Chondrocyte (in vitro differentiated cells): ENCODE results near the gene RASSF7. TPM values are rescaled to one million over a fixed set of nuclear protein-coding genes. Genes with fewer than 3 reads are reported as not detected.

Source experiments
- DNase-seq: peaks from one replicate; pipeline ENCODE4 v3.0.0; 2021; ENCODE audit warnings: mixed read lengths, low spot score
- H3K27ac Mint-ChIP-seq: one replicate; pipeline ENCODE4 v1.8.0; 2021; ENCODE audit warnings: mild to moderate bottlenecking, moderate library complexity, mixed read lengths; ENCODE audit not compliant: unreplicated experiment
- H3K27me3 Mint-ChIP-seq: 2 replicates; pipeline ENCODE4 v1.8.0; 2021; ENCODE audit warnings: low read depth, mixed read lengths
- H3K36me3 Mint-ChIP-seq: 2 replicates; pipeline ENCODE4 v1.8.0; 2021; ENCODE audit warnings: low read depth, mixed read lengths
- H3K4me1 Mint-ChIP-seq: 2 replicates; pipeline ENCODE4 v1.8.0; 2021; ENCODE audit warnings: low read depth, mild to moderate bottlenecking, mixed read lengths
- H3K4me3 Mint-ChIP-seq: one replicate; pipeline ENCODE4 v1.8.0; 2021; ENCODE audit warnings: mild to moderate bottlenecking, moderate library complexity, mixed read lengths; ENCODE audit not compliant: unreplicated experiment
- H3K9me3 Mint-ChIP-seq: 2 replicates; pipeline ENCODE4 v1.8.0; 2021; ENCODE audit warnings: low read depth, mixed read lengths
- total RNA-seq: library from RNA; stranded (reverse); gene quantifications from 3 replicates; pipeline ENCODE4 v1.2.1, GENCODE V29; 2021
- TF ChIP-seq, protein P1 (sequence below): fragments of 200-600 bp; sonication (generic); IDR thresholded peaks from 2 replicates; pipeline ENCODE4 v1.5.0; 2021; ENCODE audit warnings: antibody characterized with exemption, mild to moderate bottlenecking, moderate library complexity

The RASSF7 gene
- total RNA-seq, 1 donor from 2014 or later, result 28.7 TPM

DNA sequence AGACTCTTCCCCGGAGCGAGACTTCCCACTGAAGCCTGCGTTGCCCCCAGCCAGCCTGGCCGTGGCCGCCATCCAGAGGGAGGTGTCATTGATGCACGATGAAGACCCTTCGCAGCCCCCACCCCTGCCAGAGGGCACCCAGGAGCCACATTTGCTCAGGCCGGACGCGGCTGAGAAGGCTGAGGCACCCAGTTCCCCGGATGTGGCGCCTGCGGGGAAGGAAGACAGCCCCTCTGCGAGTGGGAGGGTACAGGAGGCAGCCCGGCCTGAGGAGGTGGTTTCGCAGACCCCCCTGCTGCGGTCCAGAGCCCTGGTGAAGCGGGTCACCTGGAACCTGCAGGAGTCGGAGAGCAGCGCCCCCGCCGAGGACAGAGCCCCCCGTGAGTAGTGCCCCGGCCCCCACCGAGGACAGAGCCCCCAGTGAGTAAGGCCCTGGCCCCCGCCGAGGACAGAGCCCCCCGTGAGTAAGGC is 48.6 kb downstream of the RASSF7 start:
- no peak overlapping the region for H3K4me3 Mint-ChIP-seq
- no peak overlapping the region for H3K27ac Mint-ChIP-seq
- H3K9me3 Mint-ChIP-seq, result no peaks in the 10 kb centered on the region
- TF ChIP-seq, protein P1, sequence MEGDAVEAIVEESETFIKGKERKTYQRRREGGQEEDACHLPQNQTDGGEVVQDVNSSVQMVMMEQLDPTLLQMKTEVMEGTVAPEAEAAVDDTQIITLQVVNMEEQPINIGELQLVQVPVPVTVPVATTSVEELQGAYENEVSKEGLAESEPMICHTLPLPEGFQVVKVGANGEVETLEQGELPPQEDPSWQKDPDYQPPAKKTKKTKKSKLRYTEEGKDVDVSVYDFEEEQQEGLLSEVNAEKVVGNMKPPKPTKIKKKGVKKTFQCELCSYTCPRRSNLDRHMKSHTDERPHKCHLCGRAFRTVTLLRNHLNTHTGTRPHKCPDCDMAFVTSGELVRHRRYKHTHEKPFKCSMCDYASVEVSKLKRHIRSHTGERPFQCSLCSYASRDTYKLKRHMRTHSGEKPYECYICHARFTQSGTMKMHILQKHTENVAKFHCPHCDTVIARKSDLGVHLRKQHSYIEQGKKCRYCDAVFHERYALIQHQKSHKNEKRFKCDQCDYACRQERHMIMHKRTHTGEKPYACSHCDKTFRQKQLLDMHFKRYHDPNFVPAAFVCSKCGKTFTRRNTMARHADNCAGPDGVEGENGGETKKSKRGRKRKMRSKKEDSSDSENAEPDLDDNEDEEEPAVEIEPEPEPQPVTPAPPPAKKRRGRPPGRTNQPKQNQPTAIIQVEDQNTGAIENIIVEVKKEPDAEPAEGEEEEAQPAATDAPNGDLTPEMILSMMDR, result no peak
- peaks cover 22% of the 10 kb centered on the region for H3K36me3 Mint-ChIP-seq
- peak; percentile 84 for DNase-seq
- H3K4me1 Mint-ChIP-seq, result peaks cover 3% of the 10 kb centered on the region
- H3K27me3 Mint-ChIP-seq, result no peaks in the 10 kb centered on the region

DNA sequence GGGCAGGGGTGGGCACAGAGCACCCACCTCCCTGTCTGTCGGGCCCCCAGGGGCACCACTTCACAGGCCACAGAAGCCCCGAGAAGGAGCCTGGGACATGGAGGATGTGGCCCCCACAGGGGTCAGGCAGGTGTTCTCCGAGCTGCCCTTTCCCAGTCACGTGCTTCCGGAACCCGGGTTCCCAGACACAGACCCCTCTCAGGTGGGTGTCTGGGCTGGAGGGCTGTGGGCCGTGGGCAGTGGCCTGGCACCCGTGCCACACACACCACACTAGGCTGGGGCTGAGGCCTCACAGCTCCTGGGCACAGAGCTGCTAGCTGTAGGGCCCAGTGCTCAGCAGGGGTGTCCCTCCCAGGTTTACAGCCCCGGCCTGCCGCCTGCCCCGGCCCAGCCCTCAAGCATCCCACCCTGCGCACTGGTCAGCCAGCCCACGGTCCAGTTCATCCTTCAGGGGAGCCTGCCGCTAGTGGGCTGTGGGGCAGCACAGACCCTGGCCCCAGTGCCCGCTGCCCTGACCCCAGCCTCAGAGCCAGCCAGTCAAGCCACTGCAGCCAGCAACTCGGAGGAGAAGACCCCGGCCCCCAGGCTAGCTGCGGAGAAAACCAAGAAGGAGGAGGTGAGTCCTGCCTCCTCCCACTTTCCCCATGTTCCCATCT is 49.5 kb downstream of the RASSF7 start:
- Mint-ChIP-seq H3K4me1 (peaks cover 8% of the 10 kb centered on the region), H3K9me3 (no peaks in the 10 kb centered on the region), H3K27ac (no peak overlapping the region), H3K4me3 (no peak overlapping the region), H3K27me3 (no peaks in the 10 kb centered on the region), H3K36me3 (peaks cover 19% of the 10 kb centered on the region)
- no peak for DNase-seq
- TF ChIP-seq, protein P1, result no peak

DNA sequence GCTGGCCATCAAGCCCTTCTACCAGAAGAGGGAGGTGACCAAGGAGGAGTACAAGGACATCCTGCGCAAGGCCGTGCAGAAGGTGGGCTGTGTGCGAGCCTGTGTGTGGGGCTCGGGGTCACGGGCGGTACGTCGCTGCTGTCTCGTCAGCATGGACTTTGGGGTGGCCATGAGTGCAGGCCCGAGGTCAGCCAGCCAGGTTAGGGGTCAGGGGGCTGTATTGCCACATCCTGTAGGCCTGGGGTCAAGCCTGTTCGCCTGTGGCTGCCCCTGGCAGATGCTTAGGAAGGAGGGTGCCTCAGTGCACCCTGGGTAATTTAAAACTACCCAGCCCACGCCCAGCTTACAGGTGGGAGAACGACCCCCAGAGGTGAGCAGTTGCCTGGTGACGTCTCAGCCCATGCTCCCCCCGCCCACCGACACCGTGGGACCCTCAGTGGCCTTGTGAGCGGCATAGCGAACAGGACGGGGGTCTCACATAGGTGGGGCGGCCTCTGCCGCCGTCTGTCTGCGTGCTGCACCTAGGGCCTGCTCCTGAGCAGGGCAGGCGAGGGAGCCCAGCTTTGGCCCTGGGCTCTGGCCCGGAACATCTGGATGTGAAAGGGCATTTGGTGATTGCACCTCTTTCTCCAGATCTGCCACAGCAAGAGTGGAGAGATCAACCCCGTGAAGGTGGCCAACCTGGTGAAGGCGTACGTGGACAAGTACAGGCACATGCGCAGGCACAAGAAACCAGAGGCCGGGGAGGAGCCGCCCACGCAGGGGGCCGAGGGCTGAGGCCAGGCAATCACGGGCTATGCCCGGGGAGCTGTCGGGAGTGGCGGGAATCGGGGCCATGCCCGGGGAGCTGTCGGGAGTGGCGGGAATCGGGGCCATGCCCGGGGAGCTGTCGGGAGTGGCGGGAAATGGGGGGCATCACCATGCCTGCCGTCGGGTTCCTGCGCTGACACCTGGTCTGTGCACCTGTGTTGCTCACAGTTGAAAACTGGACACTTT is 50.5 kb downstream of the RASSF7 start:
- peaks cover 19% of the 10 kb centered on the region for H3K36me3 Mint-ChIP-seq
- no peak overlapping the region for H3K27ac Mint-ChIP-seq
- no peak for DNase-seq
- no peaks in the 10 kb centered on the region for H3K9me3 Mint-ChIP-seq
- H3K4me3 Mint-ChIP-seq, result no peak overlapping the region
- H3K4me1 Mint-ChIP-seq, result peaks cover 14% of the 10 kb centered on the region
- no peaks in the 10 kb centered on the region for H3K27me3 Mint-ChIP-seq
- TF ChIP-seq, protein P1, result no peak

DNA sequence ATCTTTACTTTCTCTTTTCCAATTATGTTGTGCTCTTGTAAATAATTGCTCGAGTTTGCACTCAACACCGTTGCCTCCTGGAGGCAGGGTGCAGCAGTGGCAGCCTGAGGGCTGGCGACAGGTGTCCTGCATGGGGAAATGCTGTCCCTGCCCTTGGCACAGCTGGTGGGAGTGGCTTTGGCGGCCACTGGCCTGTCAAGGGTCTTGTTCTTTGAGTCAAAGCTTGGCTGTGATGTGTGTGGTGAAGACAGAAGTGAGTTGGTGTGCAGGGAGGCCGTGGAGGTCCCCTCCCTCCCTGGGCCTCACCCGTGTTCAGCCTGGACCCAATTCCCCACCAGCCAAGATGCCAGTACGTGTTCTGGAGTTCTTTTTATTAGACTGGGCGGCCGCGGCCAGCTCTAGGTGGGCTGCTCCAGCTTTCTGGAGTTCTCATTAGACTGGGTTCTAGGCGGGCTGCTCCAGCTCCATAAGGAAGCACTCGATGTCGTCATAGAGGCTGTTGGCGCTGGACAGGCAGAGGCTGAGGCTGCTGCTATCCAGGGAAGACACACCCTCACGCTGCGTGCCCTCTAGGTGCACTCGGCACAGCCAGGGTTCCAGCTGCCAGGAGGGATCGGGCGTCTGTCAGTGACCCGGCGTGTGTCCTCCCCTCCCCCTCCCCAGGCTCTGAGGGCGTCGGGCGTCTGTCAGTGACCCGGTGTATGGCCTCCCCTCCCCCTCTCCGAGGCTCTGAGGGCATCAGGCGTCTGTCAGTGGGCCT is 51.6 kb downstream of the RASSF7 start:
- no peak overlapping the region for H3K4me3 Mint-ChIP-seq
- TF ChIP-seq, protein P1, result peak; percentile 49
- no peaks in the 10 kb centered on the region for H3K9me3 Mint-ChIP-seq
- DNase-seq, result peak; percentile 93
- H3K27ac Mint-ChIP-seq, result peak overlapping the region; percentile 29
- no peaks in the 10 kb centered on the region for H3K27me3 Mint-ChIP-seq
- peaks cover 12% of the 10 kb centered on the region for H3K36me3 Mint-ChIP-seq
- H3K4me1 Mint-ChIP-seq, result peaks cover 14% of the 10 kb centered on the region

DNA sequence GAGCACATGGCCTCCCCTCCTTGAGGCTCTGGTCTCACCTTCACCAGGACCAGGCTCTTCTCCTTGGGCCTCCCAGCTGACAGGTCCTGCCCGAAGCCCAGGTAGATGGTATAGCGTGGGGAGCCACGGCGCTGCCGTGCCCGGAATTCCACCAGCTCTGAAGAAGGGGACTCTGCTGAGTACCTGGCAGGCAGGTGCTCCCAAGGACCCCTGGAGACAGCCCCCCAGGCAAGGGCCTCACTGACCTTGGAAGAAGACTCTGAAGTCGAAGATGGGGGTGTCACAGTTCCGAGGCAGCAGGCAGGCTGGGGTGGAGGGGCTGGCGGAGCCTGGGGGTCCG is 52.2 kb downstream of the RASSF7 start:
- DNase-seq, result no peak
- Mint-ChIP-seq H3K27ac (peak overlapping the region; percentile 41), H3K4me3 (no peak overlapping the region), H3K36me3 (peaks cover 12% of the 10 kb centered on the region), H3K27me3 (no peaks in the 10 kb centered on the region), H3K4me1 (peaks cover 14% of the 10 kb centered on the region), H3K9me3 (no peaks in the 10 kb centered on the region)
- TF ChIP-seq, protein P1, result no peak
